ENCODE results near the gene TOR1A. TPM values are rescaled to one million over a fixed set of nuclear protein-coding genes. Genes with fewer than 3 reads are reported as not detected.

The TOR1A gene
- polyA plus RNA-seq, 1 donor = 23.0 TPM

Other genes starting within 250 kb of the TOR1A start
- 0.23 TPM for gene C9orf50, start 203.0 kb downstream of the TOR1A start, polyA plus RNA-seq (ENCODE audit: insufficient read length)
- 37.3 TPM for gene NTMT1, start 198.0 kb downstream of the TOR1A start, polyA plus RNA-seq (ENCODE audit: insufficient read length)
- gene ASB6, start 182.0 kb downstream of the TOR1A start, polyA plus RNA-seq (ENCODE audit: insufficient read length) = 11.8 TPM
- 4.5 TPM for gene PRRX2, start 158.5 kb downstream of the TOR1A start, polyA plus RNA-seq (ENCODE audit: insufficient read length)
- 9.5 TPM for gene PTGES, start 71.1 kb downstream of the TOR1A start, polyA plus RNA-seq (ENCODE audit: insufficient read length)
- gene TOR1B, start 21.0 kb downstream of the TOR1A start, polyA plus RNA-seq (ENCODE audit: insufficient read length) = 15.0 TPM
- 46.7 TPM for gene C9orf78, start 11.1 kb upstream of the TOR1A start, polyA plus RNA-seq (ENCODE audit: insufficient read length)
- 12.6 TPM for gene USP20, start 11.3 kb upstream of the TOR1A start, polyA plus RNA-seq (ENCODE audit: insufficient read length)
- gene FNBP1, start 219.1 kb upstream of the TOR1A start, polyA plus RNA-seq (ENCODE audit: insufficient read length) = 19.1 TPM
- gene GPR107, start 229.8 kb upstream of the TOR1A start, polyA plus RNA-seq (ENCODE audit: insufficient read length) = 33.4 TPM

Measured in forelimb muscle (tissue), 1 donor.